Esophagus squamous epithelium (tissue), 4 donors: Measurements from ENCODE around the gene CYP2R1.

Source experiments
- CTCF ChIP-seq, 6 experiments: fragments of 450-650 bp in 4 of 6; fragments of 200-600 bp in 2 of 6; sonication (generic) in 2 of 6; IDR thresholded peaks; one replicate each; pipeline ENCODE4 v1.5.1; 2016 to 2019; ENCODE audit warnings: antibody characterized with exemption in 6 of 6, mild to moderate bottlenecking in 4 of 6, moderate library complexity in 4 of 6
- POLR2A ChIP-seq, 4 donors: fragments of 450-650 bp; IDR thresholded peaks; one replicate each; pipeline ENCODE4 v1.6.1; 2017; ENCODE audit warnings: antibody characterized with exemption in 4 of 4, mild to moderate bottlenecking in 4 of 4, moderate library complexity in 3 of 4

- no peak for TF ChIP-seq POLR2A (IDR thresholded peaks at IDR 0.05)
- TF ChIP-seq CTCF (IDR thresholded peaks at IDR 0.05) = no peak
Measured at GRCh38 chr11:14892577-14892976, 546 bp upstream of the CYP2R1 start.
